A549 (cell line): Measurements from ENCODE around the gene MYT1. TPM values are rescaled to one million over a fixed set of nuclear protein-coding genes. Genes with fewer than 3 reads are reported as not detected.

Experiments
- ATAC-seq, 2 experiments: fragments of 200-7000 bp in 1 of 2; fragments of >200 bp in 1 of 2; cut with Nextera tagmentation in 1 of 2; cut with Tn5 transposase in 1 of 2; 3 replicates each; pipeline versions ENCODE4 v1.8.0 to v1.9.1; 2018 to 2020; ENCODE audit warnings: mild to moderate bottlenecking in 1 of 2, moderate library complexity in 1 of 2
- CTCF ChIA-PET: fragments of 300-600 bp; sonication (Branson Sonifier 250); formaldehyde crosslinking; extraction: SDS; loops from one replicate; lab custom pipeline; 2021; ENCODE audit warnings: antibody characterized with exemption, inconsistent platforms; lab: Yijun Ruan, JAX
- POLR2A ChIA-PET: fragments of 350-600 bp; formaldehyde crosslinking; extraction: SDS; loops from one replicate; lab custom pipeline; 2021; ENCODE audit warnings: antibody characterized with exemption, inconsistent platforms; lab: Yijun Ruan, JAX
- DNase-seq, 2 experiments: peaks; one replicate each; pipeline versions ENCODE4 v3.0.0 to v3.0.0-alpha.2; 2011 to 2016; ENCODE audit warnings: low read depth in 1 of 2, low spot score in 1 of 2
- FAIRE-seq: peaks from 2 replicates; lab custom pipeline; 2011; peaks lifted over from hg19 to GRCh38; lab: Jason Lieb, UNC
- H3K27ac ChIP-seq, 2 experiments: fragments of >200 bp; sonication (Bioruptor Twin); formaldehyde crosslinking; 3 replicates each; pipeline ENCODE4 v1.5.1; 2016 to 2017
- H3K4me1 ChIP-seq: fragments of >200 bp; sonication (Bioruptor Twin); formaldehyde crosslinking; 3 replicates; pipeline ENCODE4 v1.6.1; 2016
- H3K4me2 ChIP-seq: fragments of >200 bp; sonication (Bioruptor Twin); formaldehyde crosslinking; 3 replicates; pipeline ENCODE4 v1.6.1; 2016
- H3K4me3 ChIP-seq: fragments of >200 bp; sonication (Bioruptor Twin); formaldehyde crosslinking; 3 replicates; pipeline ENCODE4 v1.5.1; 2016
- H3K9me3 ChIP-seq: fragments of >200 bp; sonication (Bioruptor Twin); formaldehyde crosslinking; 3 replicates; pipeline ENCODE4 v1.6.1; 2016
- BHLHE40 ChIP-seq: IDR thresholded peaks from 2 replicates; pipeline ENCODE4 v1.6.1; 2012; ENCODE audit warnings: low read depth, low read length, inconsistent platforms
- CEBPB ChIP-seq, 2 experiments: fragments of >200 bp in 1 of 2; sonication (Bioruptor Twin) in 1 of 2; formaldehyde crosslinking in 1 of 2; IDR thresholded peaks; 2 replicates each; pipeline ENCODE4 v1.6.1; 2012 to 2016
- FOSL2 ChIP-seq, 2 experiments: fragments of 450-650 bp in 1 of 2; fragments of >200 bp in 1 of 2; sonication (Bioruptor Twin) in 1 of 2; formaldehyde crosslinking; IDR thresholded peaks; 2 replicates each; pipeline versions ENCODE4 v1.5.0 to v1.6.1; 2016 to 2020; ENCODE audit warnings: mild to moderate bottlenecking in 1 of 2, moderate library complexity in 1 of 2
- HDAC2 ChIP-seq: fragments of 200-600 bp; sonication (generic); IDR thresholded peaks from 2 replicates; pipeline ENCODE4 v1.6.1; 2016
- KDM5A ChIP-seq: fragments of 200-600 bp; sonication (generic); IDR thresholded peaks from 2 replicates; pipeline ENCODE4 v1.6.1; 2016; ENCODE audit warnings: antibody characterized with exemption, mild to moderate bottlenecking
- MAFK ChIP-seq: fragments of 450-650 bp; IDR thresholded peaks from 2 replicates; pipeline ENCODE4 v1.6.1; 2014; ENCODE audit not compliant: partially characterized antibody
- NFE2L2 ChIP-seq: fragments of 150-350 bp; conservative IDR thresholded peaks from 2 replicates; pipeline ENCODE4 v1.6.1; 2014; ENCODE audit warnings: low read length
- PHF8 ChIP-seq: fragments of 200-600 bp; sonication (generic); IDR thresholded peaks from 2 replicates; pipeline ENCODE4 v1.6.1; 2016; ENCODE audit warnings: low read depth, mild to moderate bottlenecking, antibody characterized with exemption, moderate library complexity, borderline replicate concordance
- POLR2A ChIP-seq: IDR thresholded peaks from 2 replicates; pipeline ENCODE4 v1.6.1; 2012; ENCODE audit warnings: mild to moderate bottlenecking, low read length
- RFX5 ChIP-seq: fragments of 450-650 bp; IDR thresholded peaks from 2 replicates; pipeline ENCODE4 v1.7.1; 2014; ENCODE audit warnings: antibody characterized with exemption, mild to moderate bottlenecking, moderate library complexity
- SMC3 ChIP-seq: fragments of >200 bp; sonication (Bioruptor Twin); formaldehyde crosslinking; IDR thresholded peaks from 3 replicates; pipeline ENCODE4 v1.6.1; 2018; ENCODE audit warnings: inconsistent platforms
- TFCP2L1 ChIP-seq: fragments of 250-450 bp; sonication (Bioruptor Pico); IDR thresholded peaks from 2 replicates; pipeline ENCODE4 v1.5.0; 2021; ENCODE audit warnings: mild to moderate bottlenecking
- TP53 ChIP-seq: fragments of 250-450 bp; sonication (Bioruptor Pico); IDR thresholded peaks from 2 replicates; pipeline ENCODE4 v1.5.0; 2021; ENCODE audit warnings: mild to moderate bottlenecking, moderate library complexity
- ZFP36 ChIP-seq: fragments of 450-650 bp; IDR thresholded peaks from 2 replicates; pipeline ENCODE4 v1.6.1; 2014; ENCODE audit warnings: borderline replicate concordance; ENCODE audit not compliant: partially characterized antibody
- ZSCAN20 ChIP-seq: fragments of 250-450 bp; sonication (Bioruptor Pico); IDR thresholded peaks from 2 replicates; pipeline ENCODE4 v1.8.0; 2022; ENCODE audit warnings: mild to moderate bottlenecking, moderate library complexity
- WGBS: methylation state at CpG from one replicate; pipeline ENCODE4 v1.1.6; 2017; ENCODE audit errors: missing lambda C conversion rate; 5-methylcytosine and 5-hydroxymethylcytosine counted together
- polyA plus RNA-seq, 4 experiments: library from polyadenylated mRNA; depleted of rRNA in 3 of 4; stranded (reverse); fragments of >200 nt; fragmentation: RNase III in 1 of 4; extraction: RNeasy Plus Mini Kit Qiagen cat#74134 plus additional on column Dnase treatment in 1 of 4; gene quantifications; 2 replicates in 3 of 4; 3 replicates in 1 of 4; pipeline ENCODE4 v1.2.3, GENCODE V29; 2011 to 2017
- TF ChIP-seq, protein P1 (sequence below): fragments of >200 bp; sonication (Bioruptor Twin); formaldehyde crosslinking; IDR thresholded peaks from 2 replicates; pipeline ENCODE4 v1.6.1; 2016
- TF ChIP-seq, protein P2 (sequence below): fragments of 250-450 bp; sonication (Bioruptor Pico); IDR thresholded peaks from 2 replicates; pipeline ENCODE4 v1.5.0; 2021; ENCODE audit warnings: mild to moderate bottlenecking, moderate library complexity, borderline replicate concordance
- TF ChIP-seq, protein P3 (sequence below): fragments of 250-450 bp; sonication (Bioruptor Pico); IDR thresholded peaks from 2 replicates; pipeline ENCODE4 v1.5.0; 2020; ENCODE audit warnings: low read depth, mild to moderate bottlenecking, moderate library complexity
- TF ChIP-seq, protein P4 (sequence below): fragments of 450-650 bp; IDR thresholded peaks from 2 replicates; pipeline ENCODE4 v1.6.1; 2014; ENCODE audit warnings: antibody characterized with exemption
- TF ChIP-seq, protein P5 (sequence below): IDR thresholded peaks from 2 replicates; pipeline ENCODE4 v1.6.1; 2012; ENCODE audit warnings: low read depth, borderline replicate concordance
- TF ChIP-seq, protein P6 (sequence below): fragments of 150-350 bp; IDR thresholded peaks from 2 replicates; pipeline ENCODE4 v1.6.1; 2014; ENCODE audit warnings: low read depth, mild to moderate bottlenecking, low read length
- TF ChIP-seq, protein P7 (sequence below): IDR thresholded peaks from 2 replicates; pipeline ENCODE4 v1.6.1; 2012

The MYT1 gene
- polyA plus RNA-seq, 2 of the 4 experiments (the other 2 are of a cell fraction), result 0.21 to 0.22 TPM

DNA sequence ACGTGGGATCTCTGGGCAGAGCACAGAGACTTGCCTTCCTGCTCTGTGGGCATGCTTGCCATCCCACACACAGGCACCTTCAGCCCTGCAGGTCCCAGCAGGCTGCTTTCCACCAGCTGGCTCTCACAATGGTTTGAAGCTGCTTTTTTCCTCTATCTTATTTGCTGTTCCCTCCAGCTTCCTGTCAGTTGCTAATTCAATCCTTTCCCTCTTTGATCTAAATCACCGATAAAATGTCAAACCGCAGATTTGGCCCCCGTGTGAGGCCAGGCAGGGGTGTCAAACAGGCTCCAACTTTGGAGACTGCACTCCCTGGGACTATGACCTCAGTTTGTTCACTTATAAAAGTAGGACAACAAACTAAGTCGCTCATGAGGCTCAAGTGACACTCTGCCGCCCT is 50.7 kb downstream of the MYT1 start:
- TF ChIP-seq, protein P1, sequence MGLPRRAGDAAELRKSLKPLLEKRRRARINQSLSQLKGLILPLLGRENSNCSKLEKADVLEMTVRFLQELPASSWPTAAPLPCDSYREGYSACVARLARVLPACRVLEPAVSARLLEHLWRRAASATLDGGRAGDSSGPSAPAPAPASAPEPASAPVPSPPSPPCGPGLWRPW, result no peak
- TF ChIP-seq POLR2A (no peak), TFCP2L1 (no peak), SMC3 (no peak), RFX5 (no peak), NFE2L2 (no peak)
- TF ChIP-seq, protein P2, sequence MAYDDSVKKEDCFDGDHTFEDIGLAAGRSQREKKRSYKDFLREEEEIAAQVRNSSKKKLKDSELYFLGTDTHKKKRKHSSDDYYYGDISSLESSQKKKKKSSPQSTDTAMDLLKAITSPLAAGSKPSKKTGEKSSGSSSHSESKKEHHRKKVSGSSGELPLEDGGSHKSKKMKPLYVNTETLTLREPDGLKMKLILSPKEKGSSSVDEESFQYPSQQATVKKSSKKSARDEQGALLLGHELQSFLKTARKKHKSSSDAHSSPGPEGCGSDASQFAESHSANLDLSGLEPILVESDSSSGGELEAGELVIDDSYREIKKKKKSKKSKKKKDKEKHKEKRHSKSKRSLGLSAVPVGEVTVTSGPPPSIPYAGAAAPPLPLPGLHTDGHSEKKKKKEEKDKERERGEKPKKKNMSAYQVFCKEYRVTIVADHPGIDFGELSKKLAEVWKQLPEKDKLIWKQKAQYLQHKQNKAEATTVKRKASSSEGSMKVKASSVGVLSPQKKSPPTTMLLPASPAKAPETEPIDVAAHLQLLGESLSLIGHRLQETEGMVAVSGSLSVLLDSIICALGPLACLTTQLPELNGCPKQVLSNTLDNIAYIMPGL (CRISPR knock-in tag), result no peak
- TF ChIP-seq, protein P3, sequence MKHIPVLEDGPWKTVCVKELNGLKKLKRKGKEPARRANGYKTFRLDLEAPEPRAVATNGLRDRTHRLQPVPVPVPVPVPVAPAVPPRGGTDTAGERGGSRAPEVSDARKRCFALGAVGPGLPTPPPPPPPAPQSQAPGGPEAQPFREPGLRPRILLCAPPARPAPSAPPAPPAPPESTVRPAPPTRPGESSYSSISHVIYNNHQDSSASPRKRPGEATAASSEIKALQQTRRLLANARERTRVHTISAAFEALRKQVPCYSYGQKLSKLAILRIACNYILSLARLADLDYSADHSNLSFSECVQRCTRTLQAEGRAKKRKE (CRISPR knock-in tag), result no peak
- FAIRE-seq (no peak), ATAC-seq (no peak), DNase-seq (no peak)
- POLR2A ChIA-PET, result no interaction called here
- Histone ChIP-seq H3K4me1 (no peaks in the 10 kb centered on the region), H3K4me2 (no peak overlapping the region), H3K4me3 (no peak overlapping the region), H3K27ac (no peak overlapping the region), H3K9me3 (no peaks in the 10 kb centered on the region)
- 21% methylated on average over 6 of the region's 6 CpGs for WGBS
- CTCF ChIA-PET, result interaction anchor here (1.4 kb wide), 1 partner anchor 9 kb away, joined by 4 read pairs; no protein-coding TSS in a partner anchor

DNA sequence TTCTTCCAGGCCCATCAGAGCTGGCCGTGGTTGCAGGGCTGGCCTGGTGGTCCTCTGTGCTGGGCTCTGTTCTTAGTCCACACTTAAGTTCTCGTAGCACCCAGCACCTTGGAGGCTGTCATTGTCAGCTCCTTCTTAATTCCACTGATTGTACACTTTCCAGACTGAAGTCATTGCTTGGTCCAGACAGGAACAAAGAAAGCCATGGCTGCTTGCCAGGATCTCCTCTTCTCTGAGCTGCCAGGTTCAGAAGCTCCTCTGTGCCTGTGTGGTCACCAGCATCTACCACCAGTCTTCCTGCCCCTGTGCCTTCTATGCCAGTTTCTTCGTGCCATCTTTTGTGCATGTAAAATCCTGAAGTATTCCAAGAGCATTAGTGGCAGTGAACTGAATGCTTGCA is 51.8 kb downstream of the MYT1 start:
- TF ChIP-seq KDM5A (no peak), FOSL2 (IDR thresholded peaks at IDR 0.05) (no peak), FOSL2 (CRISPR knock-in tag; IDR thresholded peaks at IDR 0.05) (no peak), ZFP36 (no peak), PHF8 (no peak), BHLHE40 (no peak), HDAC2 (no peak), ZSCAN20 (CRISPR knock-in tag) (no peak), TP53 (CRISPR knock-in tag) (no peak), NFE2L2 (no peak), CEBPB (IDR thresholded peaks at IDR 0.05) (no peak), MAFK (no peak)
- TF ChIP-seq, protein P4, sequence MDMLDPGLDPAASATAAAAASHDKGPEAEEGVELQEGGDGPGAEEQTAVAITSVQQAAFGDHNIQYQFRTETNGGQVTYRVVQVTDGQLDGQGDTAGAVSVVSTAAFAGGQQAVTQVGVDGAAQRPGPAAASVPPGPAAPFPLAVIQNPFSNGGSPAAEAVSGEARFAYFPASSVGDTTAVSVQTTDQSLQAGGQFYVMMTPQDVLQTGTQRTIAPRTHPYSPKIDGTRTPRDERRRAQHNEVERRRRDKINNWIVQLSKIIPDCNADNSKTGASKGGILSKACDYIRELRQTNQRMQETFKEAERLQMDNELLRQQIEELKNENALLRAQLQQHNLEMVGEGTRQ, result no peak
- TF ChIP-seq, protein P5, sequence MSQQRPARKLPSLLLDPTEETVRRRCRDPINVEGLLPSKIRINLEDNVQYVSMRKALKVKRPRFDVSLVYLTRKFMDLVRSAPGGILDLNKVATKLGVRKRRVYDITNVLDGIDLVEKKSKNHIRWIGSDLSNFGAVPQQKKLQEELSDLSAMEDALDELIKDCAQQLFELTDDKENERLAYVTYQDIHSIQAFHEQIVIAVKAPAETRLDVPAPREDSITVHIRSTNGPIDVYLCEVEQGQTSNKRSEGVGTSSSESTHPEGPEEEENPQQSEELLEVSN, result no peak
- TF ChIP-seq, protein P6, sequence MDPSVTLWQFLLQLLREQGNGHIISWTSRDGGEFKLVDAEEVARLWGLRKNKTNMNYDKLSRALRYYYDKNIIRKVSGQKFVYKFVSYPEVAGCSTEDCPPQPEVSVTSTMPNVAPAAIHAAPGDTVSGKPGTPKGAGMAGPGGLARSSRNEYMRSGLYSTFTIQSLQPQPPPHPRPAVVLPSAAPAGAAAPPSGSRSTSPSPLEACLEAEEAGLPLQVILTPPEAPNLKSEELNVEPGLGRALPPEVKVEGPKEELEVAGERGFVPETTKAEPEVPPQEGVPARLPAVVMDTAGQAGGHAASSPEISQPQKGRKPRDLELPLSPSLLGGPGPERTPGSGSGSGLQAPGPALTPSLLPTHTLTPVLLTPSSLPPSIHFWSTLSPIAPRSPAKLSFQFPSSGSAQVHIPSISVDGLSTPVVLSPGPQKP, result no peak
- TF ChIP-seq, protein P7, sequence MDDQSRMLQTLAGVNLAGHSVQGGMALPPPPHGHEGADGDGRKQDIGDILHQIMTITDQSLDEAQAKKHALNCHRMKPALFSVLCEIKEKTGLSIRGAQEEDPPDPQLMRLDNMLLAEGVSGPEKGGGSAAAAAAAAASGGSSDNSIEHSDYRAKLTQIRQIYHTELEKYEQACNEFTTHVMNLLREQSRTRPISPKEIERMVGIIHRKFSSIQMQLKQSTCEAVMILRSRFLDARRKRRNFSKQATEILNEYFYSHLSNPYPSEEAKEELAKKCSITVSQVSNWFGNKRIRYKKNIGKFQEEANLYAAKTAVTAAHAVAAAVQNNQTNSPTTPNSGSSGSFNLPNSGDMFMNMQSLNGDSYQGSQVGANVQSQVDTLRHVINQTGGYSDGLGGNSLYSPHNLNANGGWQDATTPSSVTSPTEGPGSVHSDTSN, result no peak
- Histone ChIP-seq H3K4me1 (no peaks in the 10 kb centered on the region), H3K4me3 (no peak overlapping the region), H3K9me3 (no peaks in the 10 kb centered on the region), H3K4me2 (no peak overlapping the region), H3K27ac (no peak overlapping the region)
- POLR2A ChIA-PET, result no interaction called here
- DNase-seq (no peak), ATAC-seq (no peak), FAIRE-seq (no peak)
- CTCF ChIA-PET, result no interaction called here
- 37% methylated on average over 3 of the region's 3 CpGs for WGBS
